Measurements from ENCODE around the gene SMARCAL1.

SMARCAL1 gene

GRCh38 chr2:216503159-216503629 lies 90.9 kb downstream of the SMARCAL1 start:
- DNase-seq (ENCODE audit: low read depth): no peak
- TF ChIP-seq CTCF (conservative IDR thresholded peaks at IDR 0.05; ENCODE audit: low read depth, low read length): no peak

GRCh38 chr2:216503697-216504375 lies 91.6 kb downstream of the SMARCAL1 start:
- TF ChIP-seq CTCF (conservative IDR thresholded peaks at IDR 0.05; ENCODE audit: low read depth, low read length): no peak
- H3K4me3 ChIP-seq (ENCODE audit: low read depth, low read length): no peak overlapping the region
- DNase-seq (ENCODE audit: low read depth): no peak

More at GRCh38 chr2:216503159-216503629, 90.9 kb downstream of the SMARCAL1 start:
- no peak overlapping the region for H3K4me3 ChIP-seq (ENCODE audit: low read depth, low read length)

- no peak for DNase-seq (ENCODE audit: low read depth)
- no peak overlapping the region for H3K4me3 ChIP-seq (ENCODE audit: low read depth, low read length)
- TF ChIP-seq CTCF (conservative IDR thresholded peaks at IDR 0.05; ENCODE audit: low read depth, low read length): no peak
Observed at GRCh38 chr2:216504376-216504762, 92.1 kb downstream of the SMARCAL1 start.

- no peak for TF ChIP-seq CTCF (conservative IDR thresholded peaks at IDR 0.05; ENCODE audit: low read depth, low read length)
- DNase-seq (ENCODE audit: low read depth): no peak
- H3K4me3 ChIP-seq (ENCODE audit: low read depth, low read length): no peak overlapping the region
Observed at GRCh38 chr2:216505133-216506106, 93.1 kb downstream of the SMARCAL1 start.

GRCh38 chr2:216507220-216508160 lies 95.2 kb downstream of the SMARCAL1 start:
- H3K4me3 ChIP-seq (ENCODE audit: low read depth, low read length): no peak overlapping the region
- no peak for TF ChIP-seq CTCF (conservative IDR thresholded peaks at IDR 0.05; ENCODE audit: low read depth, low read length)
- no peak for DNase-seq (ENCODE audit: low read depth)

GRCh38 chr2:216508229-216508628 lies 95.9 kb downstream of the SMARCAL1 start:
- TF ChIP-seq CTCF (conservative IDR thresholded peaks at IDR 0.05; ENCODE audit: low read depth, low read length): no peak
- no peak overlapping the region for H3K4me3 ChIP-seq (ENCODE audit: low read depth, low read length)
- DNase-seq (ENCODE audit: low read depth): no peak

All from choroid plexus epithelial cell (primary cell).